OCI-LY3 (cell line): Measurements from ENCODE around the gene APBB1IP.

Source experiments
- H2AFZ ChIP-seq: fragments of 200-600, 300-600 bp; shearing (Covaris generic); 2 replicates; pipeline ENCODE4 v1.6.0; 2014; ENCODE audit warnings: antibody characterized with exemption, low read depth, low read length
- H3K27ac ChIP-seq: fragments of 200-600, 300-600 bp; sonication (generic); 2 replicates; pipeline ENCODE4 v1.5.1; 2014; ENCODE audit warnings: mild to moderate bottlenecking, low read length, moderate library complexity, mixed read lengths
- H3K27me3 ChIP-seq: fragments of 200-600, 300-600 bp; sonication (generic); 2 replicates; pipeline ENCODE4 v1.6.1; 2014; ENCODE audit warnings: low read depth, low read length, mixed read lengths
- H3K36me3 ChIP-seq: fragments of 200-600, 300-600 bp; sonication (generic); replicated peaks from 2 replicates; pipeline ENCODE3; 2014; ENCODE audit warnings: low read depth, low read length, mixed read lengths
- H3K4me1 ChIP-seq: fragments of 300-600, 200-600 bp; sonication (generic); 2 replicates; pipeline ENCODE4 v1.6.1; 2014; ENCODE audit warnings: low read length, mixed read lengths
- H3K4me2 ChIP-seq: fragments of 200-600, 300-600 bp; sonication (generic); 2 replicates; pipeline ENCODE4 v1.6.1; 2014; ENCODE audit warnings: low read length, mixed read lengths
- H3K4me3 ChIP-seq: fragments of 300-600, 200-600 bp; sonication (generic); 2 replicates; pipeline ENCODE4 v1.5.1; 2014; ENCODE audit warnings: antibody characterized with exemption, mild to moderate bottlenecking, low read length, moderate library complexity
- H3K79me2 ChIP-seq: fragments of 300-600, 200-600 bp; shearing (Covaris generic); 2 replicates; pipeline ENCODE4 v1.6.1; 2014; ENCODE audit warnings: mild to moderate bottlenecking, low read length, mixed read lengths
- H3K9ac ChIP-seq: fragments of 300-600, 200-600 bp; shearing (Covaris generic); 2 replicates; pipeline ENCODE4 v1.6.0; 2014; ENCODE audit warnings: mild to moderate bottlenecking, low read length, moderate library complexity
- H3K9me3 ChIP-seq: fragments of 200-600, 300-600 bp; shearing (Covaris generic); 2 replicates; pipeline ENCODE4 v1.6.1; 2014; ENCODE audit warnings: low read length, mixed read lengths; ENCODE audit not compliant: insufficient read depth
- H4K20me1 ChIP-seq: fragments of 200-600, 300-600 bp; sonication (generic); 2 replicates; pipeline ENCODE4 v1.6.1; 2016; ENCODE audit warnings: low read length, mixed read lengths; ENCODE audit not compliant: insufficient read depth
- CTCF ChIP-seq: fragments of 200-600, 300-600 bp; sonication (generic); IDR thresholded peaks from 2 replicates; pipeline ENCODE4 v1.5.1; 2014; ENCODE audit warnings: antibody characterized with exemption, low read length, low read depth
- EZH2phosphoT487 ChIP-seq: fragments of 200-600 bp; shearing (Covaris generic); IDR thresholded peaks from 2 replicates; pipeline ENCODE4 v1.6.1; 2018; ENCODE audit warnings: antibody characterized with exemption, mixed run types, low read depth

Gene APBB1IP

GRCh38 chr10:26430641-26431163 lies 7.4 kb upstream of the APBB1IP start:
- Histone ChIP-seq H4K20me1 (no peaks in the 10 kb centered on the region), H3K36me3 (peaks cover 4% of the 10 kb centered on the region), H2AFZ (peak overlapping the region; percentile 84), H3K9ac (peak overlapping the region; percentile 86), H3K27ac (peak overlapping the region; percentile 100), H3K27me3 (no peaks in the 10 kb centered on the region), H3K4me3 (peak overlapping the region; percentile 75), H3K4me1 (peaks cover 25% of the 10 kb centered on the region), H3K79me2 (no peaks in the 10 kb centered on the region), H3K9me3 (no peaks in the 10 kb centered on the region), H3K4me2 (peak overlapping the region; percentile 99)
- TF ChIP-seq CTCF (no peak), EZH2phosphoT487 (no peak)

GRCh38 chr10:26432938-26433337 lies 5.2 kb upstream of the APBB1IP start:
- no peak overlapping the region for H3K4me3 ChIP-seq
- peaks cover 41% of the 10 kb centered on the region for H3K4me1 ChIP-seq
- H2AFZ ChIP-seq, result no peak overlapping the region
- no peak overlapping the region for H3K9ac ChIP-seq
- H4K20me1 ChIP-seq, result no peaks in the 10 kb centered on the region
- H3K79me2 ChIP-seq, result peaks cover 4% of the 10 kb centered on the region
- peaks cover 4% of the 10 kb centered on the region for H3K36me3 ChIP-seq
- no peak overlapping the region for H3K27ac ChIP-seq
- H3K9me3 ChIP-seq, result no peaks in the 10 kb centered on the region
- TF ChIP-seq EZH2phosphoT487, result no peak
- no peak for TF ChIP-seq CTCF
- H3K27me3 ChIP-seq, result no peaks in the 10 kb centered on the region
- no peak overlapping the region for H3K4me2 ChIP-seq

GRCh38 chr10:26435852-26436251 lies 2.3 kb upstream of the APBB1IP start:
- H3K9ac ChIP-seq, result no peak overlapping the region
- H3K27ac ChIP-seq, result no peak overlapping the region
- TF ChIP-seq EZH2phosphoT487 (no peak), CTCF (no peak)

GRCh38 chr10:26436848-26437247 lies 1.3 kb upstream of the APBB1IP start:
- Histone ChIP-seq H4K20me1 (no peaks in the 10 kb centered on the region), H3K4me3 (no peak overlapping the region), H3K9me3 (no peaks in the 10 kb centered on the region), H3K4me2 (peak overlapping the region; percentile 98; the same call in 1 of the 2 replicates), H3K27ac (peak overlapping the region; percentile 96; the same call in 1 of the 2 replicates), H3K9ac (peak overlapping the region; percentile 97; the same call in 1 of the 2 replicates), H3K27me3 (no peaks in the 10 kb centered on the region), H3K79me2 (peaks cover 43% of the 10 kb centered on the region), H3K4me1 (peaks cover 32% of the 10 kb centered on the region), H3K36me3 (peaks cover 3% of the 10 kb centered on the region), H2AFZ (no peak overlapping the region)
- TF ChIP-seq CTCF (no peak), EZH2phosphoT487 (no peak)

More at GRCh38 chr10:26435852-26436251, 2.3 kb upstream of the APBB1IP start:
- Histone ChIP-seq H3K79me2 (peaks cover 33% of the 10 kb centered on the region), H4K20me1 (no peaks in the 10 kb centered on the region), H3K4me3 (no peak overlapping the region), H3K4me2 (no peak overlapping the region), H3K4me1 (peaks cover 30% of the 10 kb centered on the region), H3K27me3 (no peaks in the 10 kb centered on the region), H2AFZ (no peak overlapping the region), H3K9me3 (no peaks in the 10 kb centered on the region), H3K36me3 (peaks cover 4% of the 10 kb centered on the region)
